HEK293 (cell line): ENCODE data around the gene MAML3.

Experiments
- CTCF ChIA-PET: fragments of 350-600 bp; formaldehyde crosslinking; extraction: SDS; loops from one replicate; lab custom pipeline; 2021; ENCODE audit warnings: antibody characterized with exemption; lab: Yijun Ruan, JAX
- POLR2A ChIA-PET: fragments of 300-600 bp; formaldehyde crosslinking; extraction: SDS; loops from one replicate; lab custom pipeline; 2020; ENCODE audit warnings: antibody characterized with exemption, inconsistent platforms; lab: Yijun Ruan, JAX
- H3K27ac ChIP-seq: fragments of 200-500 bp; sonication (Bioruptor generic); 2 replicates; pipeline ENCODE4 v1.5.1; 2014; ENCODE audit warnings: low read depth, low read length, control low read depth, inconsistent platforms; ENCODE audit errors: extremely low read depth
- H3K36me3 ChIP-seq, 2 experiments: fragments of 200-500 bp in 1 of 2; sonication (Bioruptor generic) in 1 of 2; 1 replicate in 1 of 2; 2 replicates in 1 of 2; pipeline ENCODE4 v1.5.1; 2014 to 2017; ENCODE audit warnings: inconsistent platforms in 2 of 2, low read length in 2 of 2; ENCODE audit not compliant: control insufficient read depth in 2 of 2, insufficient read depth in 1 of 2
- H3K4me1 ChIP-seq: fragments of 200-500 bp; sonication (Bioruptor generic); 2 replicates; pipeline ENCODE4 v1.5.1; 2014; ENCODE audit warnings: mild to moderate bottlenecking, low read length, inconsistent platforms; ENCODE audit not compliant: control insufficient read depth, insufficient read depth
- H3K4me3 ChIP-seq: 2 replicates; pipeline ENCODE4 v1.5.1; 2011; ENCODE audit warnings: low read depth, mild to moderate bottlenecking, control low read depth, low read length, moderate library complexity
- H3K9me3 ChIP-seq: fragments of 200-500 bp; sonication (Bioruptor generic); 2 replicates; pipeline ENCODE4 v1.5.1; 2014; ENCODE audit warnings: low read depth, low read length, inconsistent platforms; ENCODE audit not compliant: control insufficient read depth, insufficient read depth
- KLF16 ChIP-seq: fragments of 450-650 bp; formaldehyde crosslinking; IDR thresholded peaks from 2 replicates; pipeline ENCODE4 v1.5.1; 2017; ENCODE audit warnings: missing biosample characterization, missing genetic modification characterization
- KLF9 ChIP-seq: fragments of 450-650 bp; formaldehyde crosslinking; IDR thresholded peaks from 2 replicates; pipeline ENCODE4 v1.5.1; 2016; ENCODE audit warnings: missing biosample characterization, missing genetic modification characterization, low read depth
- OSR2 ChIP-seq: fragments of 450-650 bp; formaldehyde crosslinking; IDR thresholded peaks from 2 replicates; pipeline ENCODE4 v1.5.1; 2016; ENCODE audit warnings: missing biosample characterization, missing genetic modification characterization
- YY1 ChIP-seq: fragments of 450-650 bp; formaldehyde crosslinking; IDR thresholded peaks from 2 replicates; pipeline ENCODE4 v1.5.1; 2018; ENCODE audit warnings: missing biosample characterization, missing genetic modification characterization
- ZBTB1 ChIP-seq: fragments of 450-650 bp; formaldehyde crosslinking; IDR thresholded peaks from 2 replicates; pipeline ENCODE4 v1.5.1; 2016; ENCODE audit warnings: missing biosample characterization, missing genetic modification characterization
- ZBTB44 ChIP-seq: fragments of 450-650 bp; IDR thresholded peaks from 2 replicates; pipeline ENCODE4 v1.5.1; 2018; ENCODE audit warnings: missing biosample characterization, mild to moderate bottlenecking, missing genetic modification characterization
- ZNF132 ChIP-seq: fragments of 450-650 bp; formaldehyde crosslinking; IDR thresholded peaks from 2 replicates; pipeline ENCODE4 v1.5.1; 2017; ENCODE audit warnings: missing biosample characterization, missing genetic modification characterization, borderline replicate concordance
- ZNF221 ChIP-seq: fragments of 450-650 bp; formaldehyde crosslinking; IDR thresholded peaks from 2 replicates; pipeline ENCODE4 v1.5.1; 2017; ENCODE audit warnings: missing biosample characterization, missing genetic modification characterization, borderline replicate concordance
- ZNF23 ChIP-seq: fragments of 450-650 bp; formaldehyde crosslinking; IDR thresholded peaks from 2 replicates; pipeline ENCODE4 v1.5.1; 2016; ENCODE audit warnings: missing biosample characterization, missing genetic modification characterization, borderline replicate concordance
- ZNF366 ChIP-seq: fragments of 450-650 bp; formaldehyde crosslinking; conservative IDR thresholded peaks from 2 replicates; pipeline ENCODE4 v1.5.1; 2016; ENCODE audit warnings: missing biosample characterization, missing genetic modification characterization
- ZNF416 ChIP-seq: fragments of 450-650 bp; formaldehyde crosslinking; IDR thresholded peaks from 2 replicates; pipeline ENCODE4 v1.5.1; 2016; ENCODE audit warnings: missing biosample characterization, missing genetic modification characterization
- ZNF473 ChIP-seq: fragments of 450-650 bp; formaldehyde crosslinking; IDR thresholded peaks from 2 replicates; pipeline ENCODE4 v1.5.1; 2017; ENCODE audit warnings: missing biosample characterization, missing genetic modification characterization
- ZNF48 ChIP-seq: fragments of 450-650 bp; formaldehyde crosslinking; IDR thresholded peaks from 2 replicates; pipeline ENCODE4 v1.5.1; 2016; ENCODE audit warnings: missing biosample characterization, missing genetic modification characterization
- ZNF501 ChIP-seq: fragments of 450-650 bp; formaldehyde crosslinking; IDR thresholded peaks from 2 replicates; pipeline ENCODE4 v1.5.1; 2016; ENCODE audit warnings: missing biosample characterization, missing genetic modification characterization
- ZNF610 ChIP-seq: fragments of 450-650 bp; formaldehyde crosslinking; IDR thresholded peaks from 2 replicates; pipeline ENCODE4 v1.5.1; 2016; ENCODE audit warnings: missing biosample characterization, missing genetic modification characterization, borderline replicate concordance
- ZNF707 ChIP-seq: fragments of 450-650 bp; formaldehyde crosslinking; IDR thresholded peaks from 2 replicates; pipeline ENCODE4 v1.5.1; 2016; ENCODE audit warnings: missing biosample characterization, missing genetic modification characterization
- ZNF785 ChIP-seq: fragments of 450-650 bp; formaldehyde crosslinking; IDR thresholded peaks from 2 replicates; pipeline ENCODE4 v1.5.1; 2016; ENCODE audit warnings: missing biosample characterization, missing genetic modification characterization
- ZNF837 ChIP-seq: fragments of 450-650 bp; formaldehyde crosslinking; IDR thresholded peaks from 2 replicates; pipeline ENCODE4 v1.5.1; 2016; ENCODE audit warnings: missing biosample characterization, missing genetic modification characterization
- TF ChIP-seq, protein P1 (sequence below): fragments of 450-650 bp; formaldehyde crosslinking; IDR thresholded peaks from 2 replicates; pipeline ENCODE4 v1.5.1; 2016; ENCODE audit warnings: missing biosample characterization, missing genetic modification characterization
- TF ChIP-seq, protein P2 (sequence below): fragments of 450-650 bp; formaldehyde crosslinking; IDR thresholded peaks from 2 replicates; pipeline ENCODE4 v1.5.1; 2017; ENCODE audit warnings: missing biosample characterization, missing genetic modification characterization
- TF ChIP-seq, protein P3 (sequence below): fragments of 450-650 bp; formaldehyde crosslinking; IDR thresholded peaks from 2 replicates; pipeline ENCODE4 v1.5.1; 2016; ENCODE audit warnings: missing biosample characterization, missing genetic modification characterization
- TF ChIP-seq, protein P4 (sequence below): fragments of 450-650 bp; formaldehyde crosslinking; IDR thresholded peaks from 2 replicates; pipeline ENCODE4 v1.5.1; 2017; ENCODE audit warnings: missing biosample characterization, mild to moderate bottlenecking, missing genetic modification characterization, moderate library complexity

Gene MAML3

DNA sequence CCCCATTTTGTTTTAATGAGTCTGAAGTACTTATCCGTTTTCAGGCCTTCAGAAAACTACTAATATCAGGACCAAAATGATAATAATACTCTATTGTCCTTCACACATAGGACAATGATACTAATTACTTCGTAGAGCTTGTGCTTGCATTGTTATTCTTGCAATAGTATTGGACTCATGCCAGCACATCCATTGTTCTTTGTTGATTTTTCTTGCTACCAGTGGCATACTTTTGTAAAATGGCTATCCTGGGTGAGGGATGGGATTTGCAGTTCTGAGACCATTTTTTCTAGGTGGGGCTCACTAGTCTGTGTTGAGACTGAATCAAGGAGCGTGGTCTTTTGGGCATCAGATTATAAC, 195.3 kb downstream of the MAML3 start:
- peaks cover 3% of the 10 kb centered on the region; the same call in 1 of the 2 replicates for H3K4me1 ChIP-seq
- TF ChIP-seq OSR2 (tag by site-specific recombination) (0 out of 2 replicates have a peak, but pooled peaks have one; percentile 13), KLF9 (tag by site-specific recombination) (no peak), ZBTB44 (peak; percentile 63)
- TF ChIP-seq, all 188 proteins: peak for 2
- Histone ChIP-seq H3K27ac (no peak overlapping the region), H3K36me3 (no peaks in the 10 kb centered on the region), H3K9me3 (no peaks in the 10 kb centered on the region), H3K4me3 (no peak overlapping the region)
- POLR2A ChIA-PET = no interaction called here
- CTCF ChIA-PET = no interaction called here

- Histone ChIP-seq H3K4me3 (no peak overlapping the region), H3K36me3 (no peaks in the 10 kb centered on the region), H3K9me3 (no peaks in the 10 kb centered on the region), H3K4me1 (peaks cover 3% of the 10 kb centered on the region; the same call in 1 of the 2 replicates), H3K27ac (no peak overlapping the region)
- TF ChIP-seq ZBTB1 (tag by site-specific recombination) (no peak), ZNF132 (tag by site-specific recombination) (no peak), ZNF23 (tag by site-specific recombination) (no peak), ZNF501 (no peak), ZNF48 (no peak), ZNF610 (no peak), ZNF785 (tag by site-specific recombination) (no peak), ZNF366 (no peak), KLF16 (tag by site-specific recombination) (no peak), ZNF416 (tag by site-specific recombination) (no peak), ZNF473 (tag by site-specific recombination) (no peak), ZNF221 (tag by site-specific recombination) (no peak), YY1 (no peak), ZNF707 (tag by site-specific recombination) (no peak), ZNF837 (no peak)
- TF ChIP-seq, protein P1, sequence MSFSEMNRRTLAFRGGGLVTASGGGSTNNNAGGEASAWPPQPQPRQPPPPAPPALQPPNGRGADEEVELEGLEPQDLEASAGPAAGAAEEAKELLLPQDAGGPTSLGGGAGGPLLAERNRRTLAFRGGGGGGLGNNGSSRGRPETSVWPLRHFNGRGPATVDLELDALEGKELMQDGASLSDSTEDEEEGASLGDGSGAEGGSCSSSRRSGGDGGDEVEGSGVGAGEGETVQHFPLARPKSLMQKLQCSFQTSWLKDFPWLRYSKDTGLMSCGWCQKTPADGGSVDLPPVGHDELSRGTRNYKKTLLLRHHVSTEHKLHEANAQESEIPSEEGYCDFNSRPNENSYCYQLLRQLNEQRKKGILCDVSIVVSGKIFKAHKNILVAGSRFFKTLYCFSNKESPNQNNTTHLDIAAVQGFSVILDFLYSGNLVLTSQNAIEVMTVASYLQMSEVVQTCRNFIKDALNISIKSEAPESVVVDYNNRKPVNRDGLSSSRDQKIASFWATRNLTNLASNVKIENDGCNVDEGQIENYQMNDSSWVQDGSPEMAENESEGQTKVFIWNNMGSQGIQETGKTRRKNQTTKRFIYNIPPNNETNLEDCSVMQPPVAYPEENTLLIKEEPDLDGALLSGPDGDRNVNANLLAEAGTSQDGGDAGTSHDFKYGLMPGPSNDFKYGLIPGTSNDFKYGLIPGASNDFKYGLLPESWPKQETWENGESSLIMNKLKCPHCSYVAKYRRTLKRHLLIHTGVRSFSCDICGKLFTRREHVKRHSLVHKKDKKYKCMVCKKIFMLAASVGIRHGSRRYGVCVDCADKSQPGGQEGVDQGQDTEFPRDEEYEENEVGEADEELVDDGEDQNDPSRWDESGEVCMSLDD (tag by site-specific recombination) = no peak
- TF ChIP-seq, protein P2, sequence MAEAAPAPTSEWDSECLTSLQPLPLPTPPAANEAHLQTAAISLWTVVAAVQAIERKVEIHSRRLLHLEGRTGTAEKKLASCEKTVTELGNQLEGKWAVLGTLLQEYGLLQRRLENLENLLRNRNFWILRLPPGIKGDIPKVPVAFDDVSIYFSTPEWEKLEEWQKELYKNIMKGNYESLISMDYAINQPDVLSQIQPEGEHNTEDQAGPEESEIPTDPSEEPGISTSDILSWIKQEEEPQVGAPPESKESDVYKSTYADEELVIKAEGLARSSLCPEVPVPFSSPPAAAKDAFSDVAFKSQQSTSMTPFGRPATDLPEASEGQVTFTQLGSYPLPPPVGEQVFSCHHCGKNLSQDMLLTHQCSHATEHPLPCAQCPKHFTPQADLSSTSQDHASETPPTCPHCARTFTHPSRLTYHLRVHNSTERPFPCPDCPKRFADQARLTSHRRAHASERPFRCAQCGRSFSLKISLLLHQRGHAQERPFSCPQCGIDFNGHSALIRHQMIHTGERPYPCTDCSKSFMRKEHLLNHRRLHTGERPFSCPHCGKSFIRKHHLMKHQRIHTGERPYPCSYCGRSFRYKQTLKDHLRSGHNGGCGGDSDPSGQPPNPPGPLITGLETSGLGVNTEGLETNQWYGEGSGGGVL (tag by site-specific recombination) = no peak
- TF ChIP-seq, protein P3, sequence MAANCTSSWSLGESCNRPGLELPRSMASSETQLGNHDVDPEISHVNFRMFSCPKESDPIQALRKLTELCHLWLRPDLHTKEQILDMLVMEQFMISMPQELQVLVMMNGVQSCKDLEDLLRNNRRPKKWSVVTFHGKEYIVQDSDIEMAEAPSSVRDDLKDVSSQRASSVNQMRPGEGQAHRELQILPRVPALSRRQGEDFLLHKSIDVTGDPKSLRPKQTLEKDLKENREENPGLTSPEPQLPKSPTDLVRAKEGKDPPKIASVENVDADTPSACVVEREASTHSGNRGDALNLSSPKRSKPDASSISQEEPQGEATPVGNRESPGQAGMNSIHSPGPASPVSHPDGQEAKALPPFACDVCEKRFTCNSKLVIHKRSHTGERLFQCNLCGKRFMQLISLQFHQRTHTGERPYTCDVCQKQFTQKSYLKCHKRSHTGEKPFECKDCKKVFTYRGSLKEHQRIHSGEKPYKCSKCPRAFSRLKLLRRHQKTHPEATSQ (tag by site-specific recombination) = no peak
- TF ChIP-seq, protein P4, sequence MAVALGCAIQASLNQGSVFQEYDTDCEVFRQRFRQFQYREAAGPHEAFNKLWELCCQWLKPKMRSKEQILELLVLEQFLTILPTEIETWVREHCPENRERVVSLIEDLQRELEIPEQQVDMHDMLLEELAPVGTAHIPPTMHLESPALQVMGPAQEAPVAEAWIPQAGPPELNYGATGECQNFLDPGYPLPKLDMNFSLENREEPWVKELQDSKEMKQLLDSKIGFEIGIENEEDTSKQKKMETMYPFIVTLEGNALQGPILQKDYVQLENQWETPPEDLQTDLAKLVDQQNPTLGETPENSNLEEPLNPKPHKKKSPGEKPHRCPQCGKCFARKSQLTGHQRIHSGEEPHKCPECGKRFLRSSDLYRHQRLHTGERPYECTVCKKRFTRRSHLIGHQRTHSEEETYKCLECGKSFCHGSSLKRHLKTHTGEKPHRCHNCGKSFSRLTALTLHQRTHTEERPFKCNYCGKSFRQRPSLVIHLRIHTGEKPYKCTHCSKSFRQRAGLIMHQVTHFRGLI (tag by site-specific recombination) = no peak
- CTCF ChIA-PET = interaction anchor here (1.0 kb wide), 1 partner anchor 9 kb away, joined by 5 read pairs; no protein-coding TSS in a partner anchor
- POLR2A ChIA-PET = no interaction called here
Observed at GRCh38 chr4:139957986-139958738, 195.8 kb downstream of the MAML3 start.
